Measurements from ENCODE around the gene LSM2. TPM values are rescaled to one million over a fixed set of nuclear protein-coding genes. Genes with fewer than 3 reads are reported as not detected.

Gene LSM2
- total RNA-seq, 4 donors from 2014 or later, result 25.1 to 43.7 (median 32.9) TPM

DNA sequence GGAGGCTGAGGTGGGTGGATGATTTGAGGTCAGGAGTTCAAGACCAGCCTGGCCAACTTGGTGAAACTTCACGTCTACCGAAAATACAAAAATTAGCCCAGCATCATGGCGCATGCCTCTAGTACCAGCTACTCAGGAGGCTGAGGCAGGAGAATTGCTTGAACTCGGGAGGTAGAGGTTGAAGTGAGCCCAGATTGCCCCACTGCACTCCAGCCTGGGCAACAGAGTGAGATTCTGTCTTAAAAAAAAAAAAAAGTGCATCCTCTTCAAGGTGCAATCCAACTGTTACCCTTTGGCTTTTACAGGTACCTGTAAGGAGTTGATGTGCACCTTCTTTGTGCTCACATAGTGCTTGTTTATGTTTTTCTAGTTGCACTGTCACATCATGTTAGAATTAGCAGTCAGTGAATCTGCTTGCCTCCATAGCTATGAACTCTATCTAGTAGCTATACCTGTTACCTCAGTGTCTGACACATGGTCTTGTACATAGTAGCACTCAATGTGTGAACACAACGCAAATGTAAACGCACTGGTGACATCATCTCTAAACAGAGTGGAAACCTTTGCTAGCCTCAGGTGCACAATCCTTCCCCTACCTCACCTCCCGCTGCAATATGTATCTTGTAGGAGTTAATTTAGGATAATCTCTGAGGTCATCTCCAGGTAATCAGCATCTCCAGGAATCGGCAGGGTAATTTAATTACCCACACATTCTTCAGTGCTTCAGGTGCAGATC is 57.3 kb downstream of the LSM2 start:
- no peak for TF ChIP-seq POLR2A (IDR thresholded peaks at IDR 0.05)
- TF ChIP-seq, protein P1, sequence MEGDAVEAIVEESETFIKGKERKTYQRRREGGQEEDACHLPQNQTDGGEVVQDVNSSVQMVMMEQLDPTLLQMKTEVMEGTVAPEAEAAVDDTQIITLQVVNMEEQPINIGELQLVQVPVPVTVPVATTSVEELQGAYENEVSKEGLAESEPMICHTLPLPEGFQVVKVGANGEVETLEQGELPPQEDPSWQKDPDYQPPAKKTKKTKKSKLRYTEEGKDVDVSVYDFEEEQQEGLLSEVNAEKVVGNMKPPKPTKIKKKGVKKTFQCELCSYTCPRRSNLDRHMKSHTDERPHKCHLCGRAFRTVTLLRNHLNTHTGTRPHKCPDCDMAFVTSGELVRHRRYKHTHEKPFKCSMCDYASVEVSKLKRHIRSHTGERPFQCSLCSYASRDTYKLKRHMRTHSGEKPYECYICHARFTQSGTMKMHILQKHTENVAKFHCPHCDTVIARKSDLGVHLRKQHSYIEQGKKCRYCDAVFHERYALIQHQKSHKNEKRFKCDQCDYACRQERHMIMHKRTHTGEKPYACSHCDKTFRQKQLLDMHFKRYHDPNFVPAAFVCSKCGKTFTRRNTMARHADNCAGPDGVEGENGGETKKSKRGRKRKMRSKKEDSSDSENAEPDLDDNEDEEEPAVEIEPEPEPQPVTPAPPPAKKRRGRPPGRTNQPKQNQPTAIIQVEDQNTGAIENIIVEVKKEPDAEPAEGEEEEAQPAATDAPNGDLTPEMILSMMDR (IDR thresholded peaks at IDR 0.05 in 4 of 5, conservative IDR thresholded peaks at IDR 0.05 in 1 of 5), result no peak
- no peak overlapping the region for H3K27ac ChIP-seq
- in situ Hi-C loops (cut with MboI; ENCODE audit: low sequenced_read_pairs in 4 of 4) (no loop called here), intact Hi-C loops (cut with DNase I; ENCODE audit: low total_unique reads) (no loop called here)
- DNase-seq (no peak), ATAC-seq (no peak)
- H3K4me3 ChIP-seq, result no peak overlapping the region
- H3K9me3 ChIP-seq, result no peaks in the 10 kb centered on the region
- H3K27me3 ChIP-seq, result no peaks in the 10 kb centered on the region
- no peaks in the 10 kb centered on the region for H3K4me1 ChIP-seq
- H3K36me3 ChIP-seq, result no peaks in the 10 kb centered on the region

Other genes starting within 250 kb of the LSM2 start
- not detected for gene LTA, start 234.7 kb downstream of the LSM2 start, total RNA-seq
- under 1 TPM in 2 of 4 donors, not detected in 2; 0.23 to 0.87 TPM for gene TNF, start 231.4 kb downstream of the LSM2 start, total RNA-seq
- not detected for gene LTB, start 224.5 kb downstream of the LSM2 start, total RNA-seq
- 10 to 100 TPM in 1 of 4 donors, 1 to 10 TPM in 2, not detected in 1; 1.6 to 22.3 (median 4.1) TPM for gene LST1, start 220.7 kb downstream of the LSM2 start, total RNA-seq
- not detected for gene NCR3, start 214.0 kb downstream of the LSM2 start, total RNA-seq
- 10 to 100 TPM in 1 of 4 donors, 1 to 10 TPM in 3; 4.3 to 11.0 (median 4.8) TPM for gene AIF1, start 191.7 kb downstream of the LSM2 start, total RNA-seq
- gene PRRC2A, start 186.3 kb downstream of the LSM2 start, total RNA-seq, result 10 to 100 TPM; 38.9 to 67.7 (median 52.0) TPM
- gene BAG6, start 154.3 kb downstream of the LSM2 start, total RNA-seq, result 100 to 1,000 TPM; 305 to 509 (median 459) TPM
- 1 to 10 TPM; 1.8 to 7.9 (median 2.4) TPM for gene APOM, start 151.1 kb downstream of the LSM2 start, total RNA-seq
- gene C6orf47, start 146.2 kb downstream of the LSM2 start, total RNA-seq, result 10 to 100 TPM; 22.2 to 34.9 (median 26.8) TPM
- 10 to 100 TPM; 17.3 to 29.8 (median 24.5) TPM for gene GPANK1, start 142.0 kb downstream of the LSM2 start, total RNA-seq
- gene CSNK2B, start 140.9 kb downstream of the LSM2 start, total RNA-seq, result 100 to 1,000 TPM; 185 to 251 (median 226) TPM
- 1 to 10 TPM in 1 of 4 donors, under 1 TPM in 2, not detected in 1; 0.19 to 2.7 (median 0.60) TPM for gene LY6G5B, start 137.0 kb downstream of the LSM2 start, total RNA-seq
- 1 to 10 TPM in 2 of 4 donors, not detected in 2; 1.3 to 3.2 TPM for gene LY6G5C, start 125.9 kb downstream of the LSM2 start, total RNA-seq
- 10 to 100 TPM; 39.2 to 82.9 (median 57.5) TPM for gene ABHD16A, start 103.6 kb downstream of the LSM2 start, total RNA-seq
- not detected for gene LY6G6F, start 100.1 kb downstream of the LSM2 start, total RNA-seq
- gene LY6G6D, start 91.6 kb downstream of the LSM2 start, total RNA-seq, result not detected
- not detected for gene LY6G6C, start 85.2 kb downstream of the LSM2 start, total RNA-seq
- gene MPIG6B, start 83.6 kb downstream of the LSM2 start, total RNA-seq, result not detected
- 10 to 100 TPM; 10.6 to 24.2 (median 15.4) TPM for gene DDAH2, start 77.7 kb downstream of the LSM2 start, total RNA-seq
- gene CLIC1, start 70.4 kb downstream of the LSM2 start, total RNA-seq, result 10 to 100 TPM; 20.9 to 41.3 (median 26.3) TPM
- gene MSH5, start 67.0 kb downstream of the LSM2 start, total RNA-seq, result 1 to 10 TPM in 3 of 4 donors, under 1 TPM in 1; 0.35 to 7.8 (median 1.6) TPM
- gene SAPCD1, start 44.3 kb downstream of the LSM2 start, total RNA-seq, result not detected
- gene VWA7, start 29.6 kb downstream of the LSM2 start, total RNA-seq, result 1 to 10 TPM; 2.0 to 7.8 (median 4.7) TPM
- gene VARS1, start 11.2 kb downstream of the LSM2 start, total RNA-seq, result 100 to 1,000 TPM in 1 of 4 donors, 10 to 100 TPM in 3; 39.2 to 102 (median 67.4) TPM
- 1 to 10 TPM; 1.1 to 7.1 (median 3.5) TPM for gene HSPA1L, start 8.3 kb upstream of the LSM2 start, total RNA-seq
- gene HSPA1A, start 8.6 kb upstream of the LSM2 start, total RNA-seq, result 100 to 1,000 TPM in 2 of 4 donors, 10 to 100 TPM in 2; 85.8 to 205 (median 111) TPM
- 100 to 1,000 TPM in 2 of 4 donors, 10 to 100 TPM in 2; 71.5 to 178 (median 112) TPM for gene HSPA1B, start 20.8 kb upstream of the LSM2 start, total RNA-seq
- gene NEU1, start 55.9 kb upstream of the LSM2 start, total RNA-seq, result 10 to 100 TPM; 20.8 to 42.7 (median 38.1) TPM
- 1 to 10 TPM in 1 of 4 donors, not detected in 3; 1.6 TPM for gene SLC44A4, start 72.0 kb upstream of the LSM2 start, total RNA-seq
- 10 to 100 TPM in 3 of 4 donors, 1 to 10 TPM in 1; 8.4 to 17.5 (median 13.0) TPM for gene EHMT2, start 90.7 kb upstream of the LSM2 start, total RNA-seq
- under 1 TPM in 1 of 4 donors, not detected in 3; 0.26 TPM for gene ZBTB12, start 95.1 kb upstream of the LSM2 start, total RNA-seq
- gene C2, start 120.8 kb upstream of the LSM2 start, total RNA-seq, result 1 to 10 TPM; 2.7 to 4.9 (median 3.6) TPM
- 10 to 100 TPM in 1 of 4 donors, 1 to 10 TPM in 3; 1.0 to 13.8 (median 6.1) TPM for gene CFB, start 139.1 kb upstream of the LSM2 start, total RNA-seq
- 10 to 100 TPM; 58.1 to 88.6 (median 78.7) TPM for gene NELFE, start 152.0 kb upstream of the LSM2 start, total RNA-seq
- 10 to 100 TPM; 21.2 to 51.9 (median 22.7) TPM for gene SKIC2, start 152.2 kb upstream of the LSM2 start, total RNA-seq
- 10 to 100 TPM in 1 of 4 donors, 1 to 10 TPM in 3; 5.8 to 11.5 (median 8.5) TPM for gene DXO, start 165.2 kb upstream of the LSM2 start, total RNA-seq
- 1 to 10 TPM; 4.3 to 7.8 (median 6.2) TPM for gene C4A, start 175.1 kb upstream of the LSM2 start, total RNA-seq
- 1 to 10 TPM; 2.6 to 8.6 (median 6.9) TPM for gene C4B, start 207.8 kb upstream of the LSM2 start, total RNA-seq
- under 1 TPM in 2 of 4 donors, not detected in 2; 0.16 to 0.41 TPM for gene CYP21A2, start 231.4 kb upstream of the LSM2 start, total RNA-seq

All from gastrocnemius medialis (tissue), 4 donors.